Measurements from ENCODE around the gene GALNT2.

The GALNT2 gene

DNA sequence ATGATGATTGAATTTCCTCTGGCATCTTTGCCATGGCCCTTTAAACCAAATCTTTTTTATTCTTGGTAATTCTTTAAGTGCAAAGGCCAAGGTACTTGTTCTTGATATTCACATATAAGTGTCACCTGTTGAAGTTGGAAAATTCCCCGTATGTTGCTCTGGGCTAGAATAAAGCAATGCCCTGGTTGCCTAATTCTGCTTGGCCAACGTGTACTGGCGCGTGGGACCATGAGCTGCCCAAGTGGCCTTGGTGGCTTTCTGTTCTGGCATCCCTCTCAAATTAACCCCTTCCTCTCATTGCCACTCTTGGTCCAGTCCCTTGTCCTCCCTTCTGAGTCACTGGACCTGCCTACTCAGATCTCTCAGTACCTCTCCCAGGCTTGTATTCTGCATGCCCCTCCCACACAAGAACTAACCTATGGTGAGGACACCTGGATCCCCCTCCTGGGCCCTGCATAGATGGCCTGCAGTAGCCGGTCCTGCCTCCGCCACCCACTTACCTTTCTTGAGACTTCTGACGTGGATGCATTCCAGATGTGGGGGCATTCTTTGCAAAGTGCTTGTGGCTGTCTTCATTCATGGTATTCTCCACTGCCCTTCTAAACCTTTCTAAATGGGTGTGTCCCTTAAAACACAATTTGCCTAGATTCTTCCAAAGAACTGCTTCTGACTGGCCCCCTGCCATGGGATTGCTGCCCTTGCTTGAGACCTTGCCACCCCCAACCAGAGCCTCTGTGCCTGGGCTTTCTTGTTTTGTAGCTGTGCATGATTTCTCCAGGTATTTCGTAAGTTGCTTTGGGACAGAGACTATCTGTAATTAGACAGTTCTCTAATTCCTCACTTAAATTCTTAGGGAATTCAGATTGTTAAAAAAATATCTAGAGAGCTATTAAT lies 152.4 kb downstream of the GALNT2 start:
- no peak overlapping the region for H3K27ac ChIP-seq
- DNase-seq (ENCODE audit: low read depth, low spot score) = no peak

DNA sequence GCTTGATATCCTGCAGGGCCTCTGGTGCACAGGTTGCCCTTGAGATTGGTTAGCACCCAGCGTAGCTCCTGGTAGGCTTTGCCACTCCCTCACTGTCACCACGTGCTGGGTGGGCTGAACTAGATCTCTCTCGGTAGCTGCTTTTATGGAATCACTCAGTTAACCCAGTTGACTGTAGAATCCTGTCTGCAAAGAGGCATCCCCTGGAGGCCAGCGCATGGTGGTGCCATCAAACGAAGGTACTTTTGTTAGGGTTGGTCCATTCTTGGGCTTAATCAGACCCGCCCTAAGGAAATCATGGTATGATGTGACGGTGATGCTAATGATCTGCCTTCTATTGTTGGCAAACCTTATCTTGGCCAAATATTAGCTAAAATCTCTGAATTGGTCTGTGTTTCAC lies 153.4 kb downstream of the GALNT2 start:
- H3K27ac ChIP-seq = no peak overlapping the region
- DNase-seq (ENCODE audit: low read depth, low spot score) = no peak

DNA sequence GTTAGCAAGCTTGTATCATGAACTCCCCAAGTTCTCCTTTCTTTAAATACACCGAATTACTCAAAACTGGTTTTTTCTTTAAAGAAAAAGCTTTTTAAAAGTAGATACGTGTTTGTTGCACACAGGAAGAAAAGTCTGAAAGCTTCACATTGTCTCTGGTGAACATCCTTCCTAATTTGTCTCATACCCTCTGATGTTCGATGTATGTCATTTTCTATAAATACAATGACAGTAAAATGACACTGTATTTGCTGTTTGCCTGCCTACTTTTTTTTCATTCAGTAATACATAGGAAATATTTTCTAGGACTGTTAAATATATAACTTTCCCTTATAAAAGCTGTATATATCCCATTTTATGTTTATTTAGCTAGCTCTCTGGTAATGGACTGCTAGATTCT lies 153.9 kb downstream of the GALNT2 start:
- H3K27ac ChIP-seq = no peak overlapping the region
- DNase-seq (ENCODE audit: low read depth, low spot score) = no peak

DNA sequence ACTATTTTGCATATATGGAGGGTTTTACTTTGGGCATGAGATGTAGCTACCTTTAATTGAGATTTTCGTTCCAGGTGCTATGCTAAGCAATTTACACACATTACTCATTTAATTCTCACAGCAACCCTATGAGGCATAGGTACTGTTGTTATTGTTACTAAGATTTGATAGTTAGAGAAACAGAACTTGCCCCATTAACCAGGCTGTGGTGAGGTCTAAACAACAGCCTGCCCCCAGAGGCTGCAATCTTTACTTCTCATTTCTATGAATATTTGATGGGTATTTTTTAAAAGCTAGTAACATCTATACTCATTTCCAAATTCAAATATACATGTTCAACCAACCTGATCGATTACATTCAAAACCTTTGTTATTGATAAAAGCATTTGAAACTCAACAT lies 155.6 kb downstream of the GALNT2 start:
- H3K27ac ChIP-seq = no peak overlapping the region
- DNase-seq (ENCODE audit: low read depth, low spot score) = no peak

DNA sequence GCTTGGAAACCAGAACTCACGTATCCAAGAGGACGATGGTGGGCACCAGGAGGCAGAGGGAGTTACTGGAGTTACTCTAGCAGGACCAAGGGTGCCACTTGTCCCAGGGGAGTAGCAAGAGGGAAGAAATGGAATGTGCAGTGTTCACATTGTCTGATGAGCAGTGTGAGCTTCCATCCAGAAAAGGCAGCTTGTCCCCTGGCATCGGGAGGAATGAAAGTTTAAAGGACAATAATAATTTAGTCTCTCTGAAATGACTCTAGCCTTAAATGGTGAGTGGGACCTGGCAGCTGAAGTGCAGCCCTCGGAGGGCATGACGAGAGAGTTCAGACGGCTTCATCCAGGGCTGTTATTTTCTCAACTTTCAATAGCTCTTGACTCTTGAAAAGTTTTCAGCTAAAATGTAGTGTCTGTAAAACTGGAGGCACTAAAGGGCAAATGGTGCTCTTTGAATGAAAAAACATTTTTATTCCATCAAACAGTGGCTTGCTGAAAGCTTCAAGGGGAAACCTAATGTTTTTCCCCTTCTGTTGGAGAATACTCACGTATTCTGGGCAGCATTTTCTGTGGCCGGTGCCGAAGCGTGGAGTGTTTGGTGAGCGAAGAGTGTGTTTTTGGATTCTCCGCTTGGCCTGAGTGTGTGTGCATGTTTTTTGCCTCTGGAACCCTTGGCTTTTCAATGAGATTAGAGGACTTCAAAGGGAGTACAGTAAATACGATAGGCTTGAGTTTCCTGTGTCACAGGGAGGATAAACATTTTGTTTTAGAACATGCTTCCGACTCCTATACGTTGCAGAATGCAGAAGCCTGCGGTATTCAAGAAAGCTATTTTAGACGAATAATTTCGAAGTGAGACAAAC lies 157.3 kb downstream of the GALNT2 start:
- DNase-seq (ENCODE audit: low read depth, low spot score) = no peak
- no peak overlapping the region for H3K27ac ChIP-seq

DNA sequence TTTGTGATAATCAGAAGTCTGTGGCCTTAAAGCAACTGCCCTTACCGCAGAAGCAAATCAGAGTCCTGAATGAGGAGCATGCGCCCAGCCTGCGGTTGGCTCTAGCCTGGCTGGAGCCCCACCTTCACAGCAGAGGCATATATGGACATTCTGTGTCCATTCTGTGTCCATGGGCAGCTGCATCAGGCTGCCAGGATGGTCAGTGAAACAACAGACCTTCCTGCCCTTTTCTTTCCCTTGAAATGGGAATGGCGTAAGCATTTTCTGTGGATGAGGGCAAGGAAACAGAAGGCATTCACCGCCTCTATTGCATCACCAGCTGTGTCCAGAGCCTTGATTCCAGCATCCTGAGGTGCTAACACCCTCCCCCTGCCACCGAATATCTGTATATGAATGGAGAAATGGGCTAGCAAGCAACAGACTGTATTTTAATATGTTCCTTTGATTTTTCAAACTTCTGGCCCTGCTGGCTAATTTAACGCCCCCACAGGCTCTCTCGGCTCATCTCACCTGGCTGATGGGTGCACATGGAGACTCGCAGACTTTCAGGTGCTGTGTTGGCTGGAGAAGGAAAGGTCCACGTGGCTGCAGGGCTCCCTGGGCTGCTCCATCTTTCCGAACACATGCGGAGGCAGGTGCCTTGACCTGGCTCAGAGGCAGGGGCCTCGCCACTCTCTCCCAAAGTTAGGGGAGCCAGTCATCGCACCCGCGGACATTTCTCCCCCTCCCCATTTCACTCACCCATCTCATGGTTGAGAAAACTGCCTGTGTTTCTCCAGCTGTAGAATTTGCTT lies 159.2 kb downstream of the GALNT2 start:
- no peak overlapping the region for H3K27ac ChIP-seq
- no peak for DNase-seq (ENCODE audit: low read depth, low spot score)

DNA sequence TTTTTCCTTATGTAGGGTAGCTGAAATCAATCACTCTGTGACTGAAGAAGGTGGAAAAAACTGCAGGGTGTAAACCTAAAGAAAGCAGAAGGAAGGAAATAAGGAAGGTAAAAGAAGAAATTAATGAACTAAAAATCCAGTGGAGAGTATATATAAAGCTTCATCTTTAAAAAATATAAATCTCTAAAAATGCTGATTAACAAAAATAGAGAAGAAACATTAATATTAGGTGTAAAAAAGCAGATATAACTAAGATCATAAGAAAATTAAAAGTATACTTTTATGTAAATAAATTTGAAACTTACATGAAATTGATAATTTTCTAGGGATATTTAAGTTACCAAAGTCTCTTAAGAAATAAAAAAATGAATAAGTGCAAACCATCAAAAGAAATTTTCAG lies 159.8 kb downstream of the GALNT2 start:
- DNase-seq (ENCODE audit: low read depth, low spot score) = no peak
- no peak overlapping the region for H3K27ac ChIP-seq

DNA sequence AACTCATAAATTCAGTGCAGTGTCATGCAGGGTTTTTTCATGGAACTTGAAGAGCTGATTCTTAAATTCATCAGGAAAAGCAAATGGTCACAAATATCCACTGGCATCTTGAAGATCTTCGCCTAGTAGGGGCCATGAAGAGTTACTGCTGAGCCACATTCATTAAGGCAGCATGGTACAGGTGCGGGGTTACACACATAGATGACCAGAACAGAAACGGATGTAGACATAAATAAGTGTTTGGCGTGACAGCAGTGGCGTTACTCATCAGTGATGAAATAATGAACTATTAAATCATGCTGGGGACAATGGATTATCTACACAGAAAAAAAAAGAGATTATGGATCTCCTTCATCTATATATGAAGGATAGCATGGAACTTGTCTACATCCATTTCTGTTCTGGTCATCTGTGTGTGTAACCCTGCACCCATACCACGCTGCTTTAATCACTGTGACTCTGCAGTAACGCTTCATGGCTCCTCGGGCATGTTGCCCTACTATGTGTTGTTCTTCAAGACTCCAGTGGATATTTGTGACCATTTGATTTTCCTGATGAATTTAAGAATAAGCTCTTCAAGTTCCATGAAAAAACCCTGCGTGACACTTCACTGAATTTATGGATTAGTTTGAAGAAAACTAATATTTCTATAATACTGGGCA lies 161.3 kb downstream of the GALNT2 start:
- DNase-seq (ENCODE audit: low read depth, low spot score) = no peak
- H3K27ac ChIP-seq = no peak overlapping the region

DNA sequence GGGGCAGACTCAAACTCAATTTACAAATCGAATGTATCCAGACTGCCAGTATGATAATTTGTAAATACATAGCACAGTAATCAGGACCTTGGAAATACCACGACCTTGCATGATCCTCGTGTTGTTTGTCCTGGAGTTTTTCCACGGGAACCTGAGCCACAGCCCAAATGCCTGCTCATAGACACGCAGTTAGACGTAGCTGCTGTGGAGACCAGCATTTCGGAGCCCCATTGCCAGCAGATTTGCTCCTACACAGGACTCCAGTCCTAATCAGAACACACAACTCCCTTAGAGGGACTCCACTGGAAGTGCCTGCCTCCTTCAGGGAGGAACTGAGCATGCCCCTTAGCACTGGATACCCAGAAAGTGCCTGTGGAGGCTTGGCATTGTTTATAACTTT lies 163.2 kb downstream of the GALNT2 start:
- no peak overlapping the region for H3K27ac ChIP-seq
- no peak for DNase-seq (ENCODE audit: low read depth, low spot score)

DNA sequence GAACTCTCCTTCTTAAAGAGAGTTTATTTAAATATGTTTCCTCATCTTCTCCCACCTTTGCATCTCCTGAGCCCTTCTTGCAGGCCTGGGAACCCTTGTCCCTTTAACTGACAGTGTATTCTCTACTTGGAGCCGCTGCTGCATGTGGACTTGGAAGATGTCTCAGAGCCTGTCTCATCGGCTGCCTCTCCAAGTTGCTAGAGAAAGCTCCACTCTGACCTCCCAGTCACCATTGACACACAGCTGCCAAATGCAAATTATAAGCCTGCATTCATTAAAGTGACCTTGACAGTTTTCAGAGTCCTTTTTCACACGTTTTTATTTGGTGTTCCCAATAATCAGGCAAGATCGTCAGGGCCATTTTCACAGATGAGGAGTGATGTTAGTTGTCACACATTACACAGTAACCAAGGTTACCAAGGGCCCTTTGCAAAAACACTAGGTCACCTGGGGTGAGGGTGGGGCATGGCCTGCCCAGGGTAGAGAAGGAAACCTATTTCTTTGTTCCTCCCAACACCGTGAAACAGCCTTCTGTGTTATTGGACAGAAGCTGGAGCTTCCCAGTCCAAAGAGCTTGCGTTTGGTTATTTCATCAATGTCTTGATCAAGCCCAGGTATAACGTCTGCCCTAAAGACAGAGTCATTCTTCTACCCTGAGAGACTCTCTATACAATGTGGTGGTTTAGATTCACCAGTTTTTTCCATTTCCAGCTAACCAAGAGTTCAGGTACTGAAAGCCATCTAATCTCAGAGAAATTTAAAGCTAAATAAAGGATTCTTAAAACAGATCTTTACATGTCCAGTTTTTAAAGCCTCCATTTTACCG lies 164.1 kb downstream of the GALNT2 start:
- no peak overlapping the region for H3K27ac ChIP-seq
- no peak for DNase-seq (ENCODE audit: low read depth, low spot score)

DNA sequence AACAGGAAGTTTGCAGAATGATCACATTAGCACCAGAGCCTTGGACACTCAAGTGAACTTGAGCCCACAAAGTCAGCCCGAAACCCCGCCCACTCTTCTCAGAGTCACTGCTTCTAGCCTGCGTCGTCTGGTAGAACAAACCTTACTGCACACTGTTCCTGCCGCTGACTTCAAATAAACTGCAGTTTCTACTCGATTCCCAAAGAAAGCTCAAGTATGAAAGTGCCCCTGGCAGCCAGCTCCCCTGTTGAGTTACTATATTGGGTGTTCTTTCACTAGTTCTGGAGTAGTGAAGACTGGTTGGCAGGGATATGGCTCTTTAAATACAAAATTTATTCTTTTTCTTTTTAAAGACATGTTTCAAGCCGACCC lies 164.7 kb downstream of the GALNT2 start:
- H3K27ac ChIP-seq = no peak overlapping the region
- DNase-seq (ENCODE audit: low read depth, low spot score) = no peak

DNA sequence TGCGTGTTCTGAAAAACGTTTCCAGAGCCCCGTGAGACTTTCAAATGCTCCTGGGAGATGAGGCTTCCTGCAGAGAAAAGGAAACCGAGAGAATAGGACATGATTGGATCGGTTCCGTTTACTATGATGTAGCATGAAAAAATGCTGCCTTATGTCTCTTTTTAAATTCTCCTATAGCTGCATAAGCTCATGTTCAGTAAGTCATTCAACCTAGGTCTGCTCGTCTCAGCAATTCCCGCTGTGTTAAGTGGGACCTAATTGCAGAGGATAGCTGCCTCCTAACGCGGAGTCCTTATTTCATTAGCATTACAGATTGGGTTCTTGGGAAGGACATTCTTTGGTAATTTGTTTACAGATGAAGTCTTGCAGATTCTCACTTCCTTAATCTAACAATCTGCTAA lies 165.3 kb downstream of the GALNT2 start:
- H3K27ac ChIP-seq = no peak overlapping the region

DNA sequence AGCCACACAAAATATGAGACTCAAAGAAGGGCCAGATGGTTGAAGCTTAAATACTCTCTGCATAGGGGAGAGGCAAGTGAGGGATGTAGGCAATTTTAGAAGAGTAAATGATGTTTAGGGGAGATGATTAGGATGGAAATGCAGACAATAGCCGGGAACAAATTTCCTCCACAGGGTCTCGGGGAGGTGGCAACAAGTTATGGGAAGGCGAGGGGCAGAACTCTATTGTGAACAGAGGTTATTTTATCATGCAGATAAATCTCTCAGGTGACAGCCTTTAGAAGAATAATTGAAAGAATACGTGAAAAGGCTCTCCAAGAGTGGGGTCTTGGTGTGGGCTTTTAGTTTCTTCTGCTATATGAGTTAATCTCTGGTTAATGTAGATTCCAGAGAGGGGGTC lies 166.7 kb downstream of the GALNT2 start:
- H3K27ac ChIP-seq = no peak overlapping the region
- no peak for DNase-seq (ENCODE audit: low read depth, low spot score)

More for the DNA sequence above, 165.3 kb downstream of the GALNT2 start:
- no peak for DNase-seq (ENCODE audit: low read depth, low spot score)

DNA sequence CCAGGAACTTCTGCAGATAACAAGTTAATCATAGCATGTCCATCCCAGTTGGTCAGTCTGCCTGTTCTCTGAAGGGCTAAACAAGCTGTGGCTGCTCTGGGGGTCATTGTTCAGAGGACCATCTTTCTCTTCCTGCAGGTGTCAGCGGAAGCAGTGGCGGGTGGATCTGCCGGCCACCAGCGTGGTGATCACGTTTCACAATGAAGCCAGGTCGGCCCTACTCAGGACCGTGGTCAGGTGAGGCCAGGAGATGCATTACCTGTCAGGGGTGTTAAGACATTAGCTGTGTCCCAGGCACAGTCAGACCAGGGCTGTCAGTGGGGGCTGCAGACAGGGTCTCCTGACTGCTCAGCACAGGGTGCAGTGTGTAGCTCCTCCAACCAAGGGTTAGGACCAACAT lies 168.8 kb downstream of the GALNT2 start:
- H3K27ac ChIP-seq = no peak overlapping the region
- no peak for DNase-seq (ENCODE audit: low read depth, low spot score)

DNA sequence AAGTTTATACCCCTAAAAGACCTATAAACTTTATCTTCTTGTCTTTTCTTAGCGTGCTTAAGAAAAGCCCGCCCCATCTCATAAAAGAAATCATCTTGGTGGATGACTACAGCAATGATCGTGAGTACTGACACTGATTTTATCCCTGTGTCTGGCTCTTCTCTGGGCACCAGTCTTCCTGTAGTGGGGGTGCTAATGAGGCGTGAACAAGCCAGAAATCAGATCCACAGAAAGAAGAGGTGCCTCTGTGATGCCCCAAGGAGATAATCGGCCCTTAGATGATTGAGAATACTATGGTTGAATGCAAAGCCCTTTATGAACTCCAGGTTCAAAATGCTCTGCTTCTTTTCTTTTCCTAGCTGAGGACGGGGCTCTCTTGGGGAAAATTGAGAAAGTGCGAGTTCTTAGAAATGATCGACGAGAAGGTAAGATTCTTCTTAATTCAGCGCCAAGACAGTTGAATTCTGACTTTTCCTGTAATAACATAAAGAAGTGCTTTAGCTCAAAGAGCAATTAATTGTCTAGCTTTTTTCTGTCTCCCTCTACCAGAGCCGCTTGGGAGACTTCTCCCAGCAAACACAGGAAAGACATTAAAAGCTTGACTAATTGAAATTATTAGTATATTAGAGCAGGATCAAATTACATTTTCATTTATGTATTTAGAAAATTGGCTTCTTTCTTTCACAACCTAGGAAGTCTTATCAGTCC lies 169.4 kb downstream of the GALNT2 start:
- no peak for DNase-seq (ENCODE audit: low read depth, low spot score)
- H3K27ac ChIP-seq = no peak overlapping the region

DNA sequence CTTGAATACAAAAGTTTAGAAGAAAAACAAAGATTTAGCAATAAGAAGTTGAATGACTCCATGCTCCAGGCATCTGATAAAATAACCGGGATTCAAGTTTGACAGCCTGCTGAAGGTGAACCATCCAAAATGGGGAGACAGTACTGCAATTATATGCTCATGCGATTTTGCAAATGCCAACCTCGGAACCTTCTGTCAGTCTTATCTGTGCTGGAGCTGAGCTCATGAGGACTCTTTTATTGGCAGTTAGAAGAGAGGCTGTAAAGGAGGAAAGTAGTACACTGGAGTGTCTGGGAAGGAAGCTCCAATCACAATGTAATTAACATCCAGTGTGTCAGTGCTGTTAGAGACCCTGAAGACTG lies 170.0 kb downstream of the GALNT2 start:
- no peak for DNase-seq (ENCODE audit: low read depth, low spot score)
- no peak overlapping the region for H3K27ac ChIP-seq

DNA sequence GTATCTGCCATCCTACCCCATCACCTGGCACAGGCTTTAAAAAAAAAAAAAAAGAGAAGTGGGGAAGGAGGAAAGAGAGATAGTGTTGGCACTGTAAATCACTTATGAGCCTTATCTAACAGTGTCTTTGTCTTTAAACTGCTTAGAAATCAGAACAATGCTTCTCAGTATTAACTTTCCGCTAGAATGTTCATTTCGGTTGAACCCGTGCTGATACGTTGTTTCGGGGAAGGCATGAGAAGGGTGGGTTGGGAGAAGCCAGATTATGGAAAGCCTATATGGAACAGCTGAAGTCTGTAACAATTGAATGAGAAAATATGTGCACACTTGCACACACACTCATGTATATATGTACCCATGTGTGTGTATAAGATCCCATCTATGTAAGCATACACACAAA lies 170.8 kb downstream of the GALNT2 start:
- no peak overlapping the region for H3K27ac ChIP-seq
- DNase-seq (ENCODE audit: low read depth, low spot score) = no peak

DNA sequence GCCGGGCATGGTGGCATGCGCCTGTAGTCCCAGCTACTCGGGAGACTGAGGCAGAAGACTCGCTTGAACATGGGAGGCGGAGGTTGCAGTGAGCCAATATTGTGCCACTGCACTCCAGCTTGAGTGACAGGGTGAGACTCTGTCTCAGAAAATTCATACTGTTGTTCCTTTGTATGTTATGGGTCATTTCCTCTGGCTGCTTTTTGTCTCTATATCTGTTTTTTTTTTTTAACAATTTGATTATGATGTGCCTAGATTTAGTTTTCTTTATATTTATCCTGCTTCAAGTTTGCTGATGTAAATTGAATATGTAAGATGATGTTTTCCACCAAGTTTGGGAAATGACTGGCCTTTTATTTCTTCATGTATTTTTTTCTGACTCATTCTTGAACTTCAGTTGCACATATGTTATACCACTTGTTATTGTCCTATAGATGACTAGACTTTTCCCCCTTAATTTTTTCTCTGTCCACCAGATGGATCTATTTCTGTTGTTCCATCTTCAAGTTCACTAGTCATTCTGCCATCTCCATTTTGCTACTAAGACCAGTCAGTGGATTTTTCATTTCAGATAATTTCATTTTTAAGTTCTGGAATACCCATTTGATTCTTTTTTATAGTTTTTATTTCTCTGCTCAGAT lies 173.5 kb downstream of the GALNT2 start:
- no peak for DNase-seq (ENCODE audit: low read depth, low spot score)

More for the DNA sequence above, 173.5 kb downstream of the GALNT2 start:
- H3K27ac ChIP-seq = no peak overlapping the region

Measured in epithelial cell of prostate (primary cell).